ENCODE data around the gene CHSY1. TPM values are rescaled to one million over a fixed set of nuclear protein-coding genes. Genes with fewer than 3 reads are reported as not detected.

Gene CHSY1
- total RNA-seq, 1 donor from 2014 or later = 28.0 TPM

GRCh38 chr15:101159936-101160815 lies 91.7 kb downstream of the CHSY1 start:
- Histone ChIP-seq H3K4me3 (no peak overlapping the region), H3K36me3 (no peaks in the 10 kb centered on the region), H3K27me3 (no peaks in the 10 kb centered on the region), H3K9me3 (peaks cover 3% of the 10 kb centered on the region), H3K27ac (no peak overlapping the region), H3K4me1 (peaks cover 11% of the 10 kb centered on the region)
- intact Hi-C loops (cut with DNase I) = no loop called here
- no peak for DNase-seq (ENCODE audit: extremely low spot score in 2 of 2)
- no peak for TF ChIP-seq POLR2AphosphoS5 (IDR thresholded peaks at IDR 0.05; ENCODE audit: insufficient read depth in 1 of 2, low read depth in 1 of 2)
- TF ChIP-seq, protein P1, sequence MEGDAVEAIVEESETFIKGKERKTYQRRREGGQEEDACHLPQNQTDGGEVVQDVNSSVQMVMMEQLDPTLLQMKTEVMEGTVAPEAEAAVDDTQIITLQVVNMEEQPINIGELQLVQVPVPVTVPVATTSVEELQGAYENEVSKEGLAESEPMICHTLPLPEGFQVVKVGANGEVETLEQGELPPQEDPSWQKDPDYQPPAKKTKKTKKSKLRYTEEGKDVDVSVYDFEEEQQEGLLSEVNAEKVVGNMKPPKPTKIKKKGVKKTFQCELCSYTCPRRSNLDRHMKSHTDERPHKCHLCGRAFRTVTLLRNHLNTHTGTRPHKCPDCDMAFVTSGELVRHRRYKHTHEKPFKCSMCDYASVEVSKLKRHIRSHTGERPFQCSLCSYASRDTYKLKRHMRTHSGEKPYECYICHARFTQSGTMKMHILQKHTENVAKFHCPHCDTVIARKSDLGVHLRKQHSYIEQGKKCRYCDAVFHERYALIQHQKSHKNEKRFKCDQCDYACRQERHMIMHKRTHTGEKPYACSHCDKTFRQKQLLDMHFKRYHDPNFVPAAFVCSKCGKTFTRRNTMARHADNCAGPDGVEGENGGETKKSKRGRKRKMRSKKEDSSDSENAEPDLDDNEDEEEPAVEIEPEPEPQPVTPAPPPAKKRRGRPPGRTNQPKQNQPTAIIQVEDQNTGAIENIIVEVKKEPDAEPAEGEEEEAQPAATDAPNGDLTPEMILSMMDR (IDR thresholded peaks at IDR 0.05) = no peak
- TF ChIP-seq POLR2A (IDR thresholded peaks at IDR 0.05) = no peak

DNA sequence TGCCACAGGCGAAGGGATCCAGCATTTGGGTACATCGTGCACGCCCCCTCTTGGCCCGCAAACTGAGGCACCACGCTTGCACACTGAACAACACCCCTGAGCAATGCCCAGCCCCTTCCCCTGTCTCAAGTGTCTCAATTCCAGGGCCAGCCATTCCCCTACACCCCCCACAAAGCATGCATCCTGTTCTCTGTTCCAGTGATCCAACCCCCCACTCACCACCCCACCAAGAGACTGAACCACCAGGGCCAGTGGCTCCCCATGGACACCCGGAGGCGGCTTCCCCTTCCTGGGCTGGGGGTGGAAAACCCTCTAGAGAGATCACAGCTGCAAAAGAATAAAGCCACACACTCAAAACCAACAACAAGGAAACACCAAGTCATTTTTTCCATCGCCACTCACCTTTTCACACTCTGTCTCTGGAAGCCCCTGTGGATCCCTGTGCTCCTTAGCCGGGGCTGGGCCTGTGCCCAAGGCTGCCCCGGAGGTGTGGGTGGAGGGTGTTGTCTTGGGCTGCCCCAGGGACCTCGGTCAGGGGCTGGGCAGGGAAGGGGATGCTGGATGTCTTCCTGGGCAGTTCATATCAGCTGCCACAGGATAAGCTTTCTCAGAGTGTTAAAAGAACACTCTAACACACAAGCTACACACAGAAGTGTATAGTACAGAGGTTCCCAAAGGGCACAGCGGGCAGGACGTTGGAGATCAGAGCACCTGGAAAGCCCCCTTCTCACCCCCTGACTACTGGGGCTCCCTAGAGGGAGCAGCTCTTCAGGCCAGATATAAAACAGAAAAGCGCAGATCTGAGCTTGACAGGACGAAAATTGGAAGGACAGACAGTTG lies 92.5 kb downstream of the CHSY1 start:
- TF ChIP-seq POLR2AphosphoS5 (IDR thresholded peaks at IDR 0.05; ENCODE audit: insufficient read depth in 1 of 2, low read depth in 1 of 2) (no peak), POLR2A (IDR thresholded peaks at IDR 0.05) (no peak)
- TF ChIP-seq, protein P1 (IDR thresholded peaks at IDR 0.05) = no peak
- Histone ChIP-seq H3K4me3 (no peak overlapping the region), H3K36me3 (no peaks in the 10 kb centered on the region), H3K9me3 (no peaks in the 10 kb centered on the region), H3K27ac (no peak overlapping the region), H3K4me1 (peaks cover 11% of the 10 kb centered on the region), H3K27me3 (no peaks in the 10 kb centered on the region)
- no peak for DNase-seq (ENCODE audit: extremely low spot score in 2 of 2)
- intact Hi-C loops (cut with DNase I) = no loop called here

- Histone ChIP-seq H3K27ac (no peak overlapping the region), H3K27me3 (no peaks in the 10 kb centered on the region), H3K9me3 (no peaks in the 10 kb centered on the region), H3K4me3 (no peak overlapping the region), H3K36me3 (no peaks in the 10 kb centered on the region), H3K4me1 (peaks cover 11% of the 10 kb centered on the region)
- DNase-seq (ENCODE audit: extremely low spot score in 2 of 2) = no peak
- intact Hi-C loops (cut with DNase I) = no loop called here
- no peak for TF ChIP-seq POLR2A (IDR thresholded peaks at IDR 0.05)
- TF ChIP-seq, protein P1 (IDR thresholded peaks at IDR 0.05) = no peak
- no peak for TF ChIP-seq POLR2AphosphoS5 (IDR thresholded peaks at IDR 0.05; ENCODE audit: insufficient read depth in 1 of 2, low read depth in 1 of 2)
Measured at GRCh38 chr15:101158166-101159095, 93.4 kb downstream of the CHSY1 start.

DNA sequence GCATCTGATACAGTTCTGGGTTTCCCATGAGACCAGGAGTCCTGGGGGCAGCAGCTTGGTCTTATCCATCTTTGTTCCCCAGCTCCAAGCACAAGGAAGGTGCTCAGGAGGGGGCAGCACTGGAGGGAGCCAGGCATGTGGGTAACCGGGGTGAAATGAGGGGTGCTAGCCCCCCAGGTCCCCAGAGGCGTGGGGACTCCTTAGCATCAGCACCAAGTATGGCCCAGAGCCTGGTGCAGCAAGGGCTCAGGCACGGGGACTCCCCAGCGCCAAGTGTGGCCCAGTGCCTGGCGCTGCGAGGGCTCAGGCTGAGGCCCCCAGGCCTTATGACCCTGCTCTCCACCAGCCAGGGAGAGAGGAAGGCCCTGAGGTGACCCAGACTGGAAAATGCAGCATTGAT lies 94.1 kb downstream of the CHSY1 start:
- no peak for DNase-seq (ENCODE audit: extremely low spot score in 2 of 2)
- TF ChIP-seq POLR2A (IDR thresholded peaks at IDR 0.05) (no peak), POLR2AphosphoS5 (IDR thresholded peaks at IDR 0.05; ENCODE audit: insufficient read depth in 1 of 2, low read depth in 1 of 2) (no peak)
- TF ChIP-seq, protein P1 (IDR thresholded peaks at IDR 0.05) = no peak
- no peak overlapping the region for H3K27ac ChIP-seq

More for the DNA sequence above, 94.1 kb downstream of the CHSY1 start:
- intact Hi-C loops (cut with DNase I) = no loop called here
- Histone ChIP-seq H3K4me3 (no peak overlapping the region), H3K36me3 (no peaks in the 10 kb centered on the region), H3K27me3 (no peaks in the 10 kb centered on the region), H3K4me1 (peaks cover 5% of the 10 kb centered on the region), H3K9me3 (no peaks in the 10 kb centered on the region)
